ENCODE data around the gene DCDC2.
"Not testable (repeated sequence)": the region's sequence is repeated elsewhere in the genome, so short reads cannot be mapped to it uniquely, and the experiment has no call there.

DCDC2 gene

GRCh38 chr6:24253360-24253759 lies 104.5 kb downstream of the DCDC2 start:
- DNase-seq, result no peak

GRCh38 chr6:24252280-24252679 lies 105.6 kb downstream of the DCDC2 start:
- DNase-seq, result no peak

GRCh38 chr6:24251339-24251738 lies 106.5 kb downstream of the DCDC2 start:
- DNase-seq, result no peak

GRCh38 chr6:24249926-24250325 lies 107.9 kb downstream of the DCDC2 start:
- no peak for DNase-seq

GRCh38 chr6:24245275-24245674 lies 112.6 kb downstream of the DCDC2 start:
- no peak for DNase-seq

GRCh38 chr6:24242924-24243323 lies 114.9 kb downstream of the DCDC2 start:
- DNase-seq, result no peak

- not testable (repeated sequence) for DNase-seq
These were observed 116.1 kb downstream of the DCDC2 start for GRCh38 chr6:24241779-24242178.

GRCh38 chr6:24240943-24241342 lies 116.9 kb downstream of the DCDC2 start:
- no peak for DNase-seq

- DNase-seq, result no peak
These were observed 117.4 kb downstream of the DCDC2 start for GRCh38 chr6:24240380-24240928.

- DNase-seq, result no peak
These were observed 119.2 kb downstream of the DCDC2 start for GRCh38 chr6:24238700-24239099.

GRCh38 chr6:24236779-24237178 lies 121.1 kb downstream of the DCDC2 start:
- DNase-seq, result not testable (repeated sequence)

- no peak for DNase-seq
These were observed 123.9 kb downstream of the DCDC2 start for GRCh38 chr6:24233813-24234442.

GRCh38 chr6:24231438-24231977 lies 126.4 kb downstream of the DCDC2 start:
- DNase-seq, result no peak

GRCh38 chr6:24229696-24230405 lies 128.0 kb downstream of the DCDC2 start:
- no peak for DNase-seq

- DNase-seq, result no peak
These were observed 129.1 kb downstream of the DCDC2 start for GRCh38 chr6:24228681-24229255.

- DNase-seq, result no peak
These were observed 129.7 kb downstream of the DCDC2 start for GRCh38 chr6:24228123-24228522.

GRCh38 chr6:24227556-24227955 lies 130.3 kb downstream of the DCDC2 start:
- no peak for DNase-seq

- DNase-seq, result no peak
These were observed 131.3 kb downstream of the DCDC2 start for GRCh38 chr6:24226541-24226940.

GRCh38 chr6:24225838-24226237 lies 132.0 kb downstream of the DCDC2 start:
- DNase-seq, result no peak

- DNase-seq, result no peak
These were observed 134.5 kb downstream of the DCDC2 start for GRCh38 chr6:24223115-24223919.

GRCh38 chr6:24219670-24220069 lies 138.2 kb downstream of the DCDC2 start:
- DNase-seq, result no peak

GRCh38 chr6:24214984-24215383 lies 142.9 kb downstream of the DCDC2 start:
- DNase-seq, result no peak

GRCh38 chr6:24207413-24207812 lies 150.4 kb downstream of the DCDC2 start:
- no peak for DNase-seq

All from NCI-H524 treated with DMSO at 0.1 percent for 48 hours (cell line).